HG03439 (cell line): ENCODE results near the gene INHBE.
A peak's percentile ranks its signal among the peaks of the same experiment; 100 is the strongest.

Source experiments
- ATAC-seq: cut with Tn5 transposase; IDR thresholded peaks from one replicate; pipeline ENCODE4 v1.9.1; 2021; ENCODE audit warnings: mild to moderate bottlenecking, moderate library complexity; ENCODE audit not compliant: unreplicated experiment

Gene INHBE

DNA sequence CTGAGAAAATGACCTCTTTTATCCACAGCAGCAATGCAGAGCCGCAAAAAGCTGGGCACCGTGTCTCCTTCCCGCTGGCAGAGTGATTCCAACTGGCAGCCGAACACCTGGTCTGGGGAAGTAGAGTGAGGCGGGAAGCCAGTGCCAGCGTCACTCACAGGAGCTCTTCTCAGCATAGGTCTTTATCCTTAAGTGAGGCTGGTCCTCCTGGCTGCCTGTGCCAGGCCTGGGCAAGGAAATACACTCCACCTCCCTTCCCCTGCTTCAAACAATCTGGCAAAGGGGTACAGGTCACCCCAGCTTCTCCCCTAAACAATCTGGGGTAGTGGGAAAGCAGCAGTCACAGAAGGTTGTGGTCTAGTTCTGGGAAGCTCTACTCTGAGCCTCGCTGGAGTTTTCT, 19.8 kb downstream of the INHBE start:
- no peak for ATAC-seq

DNA sequence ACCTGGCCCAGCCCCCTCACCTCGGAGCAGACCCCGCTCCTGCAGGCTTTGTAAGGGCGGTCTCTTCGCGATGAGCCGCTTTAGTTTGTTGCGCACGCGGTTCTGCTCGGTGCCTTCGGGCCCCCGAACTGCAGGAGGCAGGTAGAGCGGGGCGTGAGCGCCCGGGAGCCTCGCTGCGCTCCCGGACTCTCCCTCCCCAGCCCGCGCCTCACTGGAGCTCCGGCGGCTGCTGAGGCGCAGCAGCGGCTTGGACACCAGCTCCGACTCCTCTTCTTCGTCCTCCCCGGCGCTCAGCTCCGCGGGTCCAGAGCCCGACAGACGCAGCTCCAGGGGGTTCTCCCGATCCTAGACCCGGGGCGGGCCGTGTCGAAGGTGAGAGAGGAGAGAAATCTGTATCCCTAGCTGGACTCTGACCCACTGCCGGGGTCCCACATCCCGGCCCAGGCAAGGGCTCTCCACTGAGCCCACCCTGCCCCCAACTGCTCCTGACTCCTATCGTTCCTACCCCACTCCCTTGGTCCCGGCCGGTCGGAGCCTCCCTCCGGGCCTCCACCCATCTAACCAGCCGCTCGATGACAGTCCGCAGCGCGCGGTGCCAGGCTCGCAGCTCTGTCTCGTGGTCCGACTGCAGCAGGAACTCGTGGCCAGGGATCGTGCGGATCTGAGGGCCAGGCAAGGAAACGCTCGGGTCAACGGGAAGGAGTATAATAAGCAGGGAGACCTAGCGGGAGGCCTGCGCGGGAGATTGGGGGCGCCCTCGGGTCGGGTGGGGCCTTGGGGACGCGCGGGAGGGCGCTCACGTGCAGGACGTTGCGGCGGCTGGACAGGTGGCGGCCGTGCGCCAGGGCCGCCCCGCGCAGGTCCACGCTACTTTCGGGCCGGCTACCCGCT, 20.4 kb downstream of the INHBE start:
- no peak for ATAC-seq

DNA sequence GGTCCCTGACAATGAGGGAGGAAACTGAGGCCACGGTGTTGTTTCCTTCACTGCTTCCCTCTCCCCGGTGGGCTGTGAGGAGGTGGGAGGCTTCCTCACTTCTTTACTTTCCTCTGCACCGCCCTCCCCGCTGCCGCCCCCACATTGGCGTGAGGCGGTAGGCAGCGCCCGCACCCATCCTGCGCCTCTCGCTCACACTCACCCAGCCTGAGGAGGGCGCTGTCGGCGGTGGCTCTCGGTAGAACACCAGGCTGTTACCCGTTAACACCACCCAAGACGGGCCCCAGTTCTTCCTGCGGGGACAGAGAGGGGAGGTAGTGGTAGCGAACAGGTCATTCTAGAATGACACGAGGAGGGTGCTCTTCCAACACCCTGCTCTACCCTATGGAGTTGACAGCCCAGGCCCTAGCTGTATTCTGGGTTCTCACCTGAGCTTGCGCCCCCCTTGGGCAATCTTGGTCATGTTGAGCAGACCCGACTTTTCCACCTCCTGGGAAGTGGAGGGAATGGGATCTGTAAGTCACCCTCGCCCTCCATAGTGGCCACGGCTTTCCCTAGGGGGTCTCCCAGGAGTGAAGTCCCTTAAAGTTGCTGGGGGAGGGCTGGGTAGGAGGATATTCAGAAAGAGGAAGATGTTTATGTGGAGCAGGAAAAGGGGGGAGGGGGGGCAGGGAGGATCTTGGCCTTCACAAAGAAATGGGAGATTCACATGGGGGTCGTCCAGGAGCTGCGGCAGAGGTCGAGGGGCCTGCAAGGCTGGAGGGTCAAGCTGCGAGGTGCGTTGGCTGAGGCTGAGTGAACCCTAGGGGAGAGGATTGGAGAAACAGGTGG, 21.3 kb downstream of the INHBE start:
- ATAC-seq, result peak; percentile 43

DNA sequence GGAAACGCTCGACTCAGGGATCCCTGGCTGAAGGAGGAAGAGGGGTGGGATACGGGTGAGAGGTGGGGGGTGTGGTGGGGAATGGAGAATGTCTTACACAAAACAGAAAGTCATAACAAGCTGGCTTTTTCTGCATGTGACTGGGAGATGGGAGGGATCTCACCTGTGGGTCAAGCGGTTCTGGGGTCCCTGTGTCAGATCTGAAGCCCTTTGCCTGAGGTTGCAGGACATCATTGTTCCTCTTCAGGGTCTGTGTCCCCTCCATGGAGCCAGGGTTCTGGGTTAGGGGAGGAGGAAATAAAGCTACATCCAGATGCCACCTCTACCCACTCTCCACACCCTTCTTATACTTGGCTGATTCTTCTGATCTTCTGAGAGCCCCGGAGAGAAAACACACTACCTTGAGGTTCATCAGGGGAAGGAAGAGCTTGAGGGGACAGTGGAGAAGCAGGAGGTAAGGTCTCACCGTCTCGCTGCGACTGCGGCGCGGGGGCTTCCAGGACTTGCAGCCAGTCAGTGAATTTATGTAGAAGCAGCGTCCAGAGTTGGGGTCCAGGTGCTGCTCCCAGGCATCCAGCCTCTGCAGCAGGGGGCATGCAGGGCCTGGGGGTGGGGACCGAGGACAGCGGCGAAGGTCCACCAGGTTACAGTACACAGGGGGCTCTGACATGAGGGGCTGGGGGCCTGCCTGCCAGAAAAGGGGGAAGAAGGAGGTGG, 22.0 kb downstream of the INHBE start:
- no peak for ATAC-seq

DNA sequence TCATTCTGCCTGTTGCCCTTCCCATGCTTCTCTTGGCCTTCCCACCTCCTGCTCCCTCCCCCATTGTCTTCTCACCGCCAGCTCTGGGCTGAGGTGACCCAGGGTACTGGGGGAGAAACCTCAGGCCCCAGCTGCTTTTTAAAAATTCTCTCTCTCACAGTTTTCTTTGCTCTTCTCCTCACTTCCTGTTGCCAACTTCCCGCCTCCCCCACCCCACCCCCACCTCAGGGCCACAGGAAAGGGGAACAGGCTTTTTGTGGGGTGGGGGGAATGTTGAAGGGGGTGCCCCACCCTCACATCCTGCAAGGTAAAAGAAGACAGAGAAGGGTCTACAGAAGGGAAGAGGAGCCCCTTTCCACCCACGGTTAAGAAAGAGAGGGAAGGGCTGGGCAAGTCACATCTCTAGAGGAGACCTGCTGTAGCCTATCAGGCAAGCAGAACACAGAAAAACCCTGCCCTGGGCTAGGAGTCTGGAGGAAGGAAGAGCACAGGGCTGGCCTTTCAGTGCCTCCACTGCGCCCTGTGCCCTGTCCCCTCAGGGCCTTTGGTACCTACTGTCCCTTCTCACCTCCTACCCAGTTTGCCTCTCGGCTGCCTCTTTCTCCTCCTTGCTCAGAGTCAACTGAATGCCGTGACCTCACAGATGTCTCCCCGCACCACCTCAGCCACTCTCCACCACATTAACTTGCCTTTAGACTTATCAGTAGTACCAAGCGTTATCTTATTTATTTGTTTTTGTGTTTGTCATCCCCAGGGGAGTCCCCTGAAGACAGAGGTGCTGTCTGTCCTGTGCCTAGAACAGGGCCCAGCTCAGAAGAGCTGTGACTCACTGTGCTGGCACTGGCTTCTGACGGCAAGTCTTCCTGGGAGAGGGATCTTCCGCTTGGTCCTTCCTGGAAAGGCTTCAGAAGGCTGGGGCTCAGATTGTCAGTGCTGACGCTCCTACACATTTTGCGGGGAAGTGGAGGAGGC, 22.9 kb downstream of the INHBE start:
- no peak for ATAC-seq

DNA sequence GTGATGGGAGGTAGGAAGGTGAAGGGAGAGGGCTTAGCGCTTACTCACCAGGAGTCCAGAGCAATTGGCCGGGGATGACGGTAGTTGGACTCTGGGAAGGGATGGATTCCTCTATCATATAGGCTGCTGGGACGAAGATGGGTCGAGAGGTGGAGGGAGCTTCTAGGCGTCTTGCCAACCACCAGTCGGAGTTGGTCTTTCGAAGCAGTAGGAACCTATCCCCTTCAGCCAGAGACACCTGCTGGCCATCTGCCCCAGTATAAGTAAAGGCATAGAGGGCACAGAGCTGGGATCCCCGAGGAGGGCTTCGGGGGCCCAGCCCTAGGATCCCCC, 23.9 kb downstream of the INHBE start:
- no peak for ATAC-seq

DNA sequence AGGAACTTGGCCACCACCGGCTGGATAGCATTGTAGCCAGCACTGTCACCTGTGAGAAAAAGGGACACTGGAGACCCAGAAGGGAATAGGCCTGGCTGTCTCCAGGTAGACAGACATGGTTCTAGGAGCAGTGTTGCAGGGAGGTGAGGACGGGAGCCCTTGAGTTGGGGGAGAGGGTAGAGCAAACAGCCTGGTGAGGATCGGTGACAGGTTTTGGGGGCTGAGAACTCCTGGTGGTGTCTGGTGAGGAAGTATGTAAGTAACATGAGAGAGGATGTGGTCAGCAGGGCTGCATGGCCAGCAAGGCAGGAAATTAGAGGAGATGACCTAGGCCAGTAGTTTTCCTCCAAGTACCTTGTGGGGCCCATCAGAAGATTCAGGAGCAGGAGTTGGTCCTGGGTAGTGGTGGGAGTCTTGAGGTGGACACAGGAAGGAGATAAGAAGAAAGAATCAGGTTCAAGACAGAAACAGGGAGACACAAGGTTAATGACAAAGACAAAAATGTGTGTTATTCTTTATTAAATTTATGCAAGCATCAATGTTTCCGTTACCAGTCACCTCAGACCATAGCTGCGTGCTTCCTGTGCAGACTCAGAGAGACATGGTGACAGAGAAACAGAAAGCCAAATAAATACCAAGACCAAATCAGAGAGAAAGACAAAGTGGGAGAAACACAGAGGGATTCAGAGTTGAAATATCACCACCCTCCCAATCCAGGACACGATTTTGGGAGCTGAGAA, 24.4 kb downstream of the INHBE start, which contains the start of gene ARHGAP9:
Gene ARHGAP9, minus strand, starts transcription at position 491 of the 740 bp plus-strand sequence. Its CDS starts 460 bp downstream, at position 31.
- no peak for ATAC-seq

DNA sequence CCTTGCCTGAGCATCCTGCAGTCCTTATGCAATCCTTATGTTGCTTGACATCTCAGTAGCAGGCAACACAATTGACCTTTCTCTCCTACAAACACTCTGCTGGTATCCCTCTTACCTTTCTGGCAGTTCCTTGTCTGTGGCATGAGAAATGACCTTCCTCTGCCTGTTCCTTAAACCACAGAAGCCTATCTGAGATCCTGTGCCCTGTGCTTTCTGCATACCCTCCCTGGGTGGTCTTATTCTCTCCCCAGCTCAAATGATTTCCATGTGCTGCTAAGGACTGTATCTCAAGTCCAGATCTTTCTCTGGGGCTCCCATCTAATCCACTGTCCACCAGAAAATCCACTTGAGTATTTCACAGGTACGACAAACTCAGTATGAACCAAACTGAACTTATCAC, 26.6 kb downstream of the INHBE start:
- no peak for ATAC-seq

DNA sequence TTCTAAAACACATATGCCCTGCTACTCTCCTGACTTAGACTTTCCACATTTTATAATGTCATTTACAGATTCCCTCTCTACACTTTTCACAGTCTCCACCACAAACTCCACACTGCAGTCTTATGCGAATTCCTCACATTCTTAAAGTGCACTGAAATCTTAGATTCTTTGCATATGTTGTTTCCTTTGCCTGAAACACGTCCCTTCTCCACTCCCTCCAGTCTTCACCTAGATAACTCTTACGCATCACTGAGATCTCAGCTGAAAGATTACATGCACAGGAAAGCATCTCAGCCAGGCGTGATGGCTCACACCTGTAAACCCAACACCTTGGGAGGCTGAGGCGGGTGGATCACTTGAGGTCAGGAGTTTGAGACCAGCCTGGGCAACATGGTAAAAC, 28.4 kb downstream of the INHBE start:
- no peak for ATAC-seq

DNA sequence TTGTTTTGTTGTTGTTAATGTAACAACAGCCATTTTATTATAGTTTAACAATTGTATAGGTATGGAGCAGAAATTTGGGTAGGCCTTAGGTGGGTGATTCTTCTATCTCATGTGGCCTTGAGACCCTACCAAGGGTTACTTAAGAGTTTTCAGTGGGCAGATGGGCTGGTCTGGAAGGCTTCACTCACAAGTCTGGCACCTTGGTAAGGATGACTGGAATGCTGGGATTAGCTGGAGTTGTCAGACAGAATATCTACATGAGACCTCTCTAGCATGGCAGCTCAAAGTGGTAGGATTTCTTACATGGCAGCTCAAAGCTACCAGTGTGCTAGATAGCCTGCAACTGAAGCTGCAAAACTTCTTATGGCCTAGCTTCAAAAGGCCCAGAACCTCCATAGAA, 30.6 kb downstream of the INHBE start:
- no peak for ATAC-seq

DNA sequence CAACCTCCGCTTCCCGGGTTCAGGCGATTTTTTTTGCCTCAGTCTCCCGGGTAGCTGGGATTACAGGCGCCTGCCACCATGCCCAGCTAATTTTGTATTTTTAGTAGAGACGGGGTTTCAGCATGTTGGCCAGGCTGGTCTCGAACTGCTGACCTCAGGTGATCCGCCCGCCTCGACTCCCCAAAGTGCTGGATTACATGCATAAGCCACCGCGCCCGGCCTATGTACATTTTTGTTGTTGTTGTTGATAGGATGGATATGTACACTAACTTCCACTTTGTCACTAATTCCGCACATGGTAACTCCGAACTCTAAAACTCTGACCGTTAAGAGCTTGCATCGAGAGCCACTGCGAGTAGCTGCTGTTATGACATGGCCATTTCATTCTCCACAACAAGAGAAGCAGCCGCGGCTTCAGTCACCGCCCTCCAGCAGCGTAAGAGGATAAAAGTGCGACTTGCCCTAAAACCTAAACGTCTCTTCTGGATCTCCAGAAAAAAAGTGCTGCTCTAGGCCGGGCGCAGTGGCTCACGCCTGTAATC, 32.0 kb downstream of the INHBE start:
- no peak for ATAC-seq

DNA sequence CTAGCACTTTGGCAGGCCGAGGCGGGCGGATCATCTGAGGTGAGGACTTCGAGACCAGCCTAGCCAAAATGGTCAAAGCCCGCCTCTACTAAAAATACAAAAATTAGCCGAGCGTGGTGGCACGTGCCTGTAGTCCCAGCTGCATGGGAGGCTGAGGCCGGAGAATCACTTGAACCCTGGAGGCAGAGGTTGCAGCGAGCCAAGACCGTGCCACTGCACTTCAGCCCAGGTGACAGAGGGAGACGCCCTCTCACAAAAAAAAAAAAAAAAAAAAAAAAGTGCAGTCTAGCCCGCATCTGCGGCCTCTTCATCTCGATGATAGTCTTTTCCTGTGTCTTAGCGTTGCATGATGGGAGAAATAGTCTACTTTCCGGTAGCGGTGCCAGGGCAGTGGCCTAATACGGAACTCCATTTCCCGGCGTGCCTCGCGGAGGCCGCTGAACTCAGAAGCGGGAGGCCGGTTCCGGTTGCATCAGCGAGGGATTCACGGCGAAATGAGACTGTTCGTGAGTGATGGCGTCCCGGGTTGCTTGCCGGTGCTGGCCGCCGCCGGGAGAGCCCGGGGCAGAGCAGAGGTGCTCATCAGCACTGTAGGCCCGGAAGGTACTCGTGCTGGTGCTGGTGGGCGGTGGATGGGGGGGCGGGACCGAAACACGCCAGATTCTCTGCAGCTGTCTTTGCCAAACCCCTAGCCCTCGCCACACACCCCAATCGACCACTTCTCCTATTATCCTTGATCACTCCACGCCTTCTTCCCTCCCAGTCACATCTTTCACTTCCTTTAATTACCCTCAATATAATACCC, 32.7 kb downstream of the INHBE start, which contains the start of gene MARS1:
Gene MARS1, plus strand, starts transcription at position 472 of the 805 bp plus-strand sequence. Its CDS starts 23 bp downstream, at position 495.
- ATAC-seq, result peak; percentile 98

DNA sequence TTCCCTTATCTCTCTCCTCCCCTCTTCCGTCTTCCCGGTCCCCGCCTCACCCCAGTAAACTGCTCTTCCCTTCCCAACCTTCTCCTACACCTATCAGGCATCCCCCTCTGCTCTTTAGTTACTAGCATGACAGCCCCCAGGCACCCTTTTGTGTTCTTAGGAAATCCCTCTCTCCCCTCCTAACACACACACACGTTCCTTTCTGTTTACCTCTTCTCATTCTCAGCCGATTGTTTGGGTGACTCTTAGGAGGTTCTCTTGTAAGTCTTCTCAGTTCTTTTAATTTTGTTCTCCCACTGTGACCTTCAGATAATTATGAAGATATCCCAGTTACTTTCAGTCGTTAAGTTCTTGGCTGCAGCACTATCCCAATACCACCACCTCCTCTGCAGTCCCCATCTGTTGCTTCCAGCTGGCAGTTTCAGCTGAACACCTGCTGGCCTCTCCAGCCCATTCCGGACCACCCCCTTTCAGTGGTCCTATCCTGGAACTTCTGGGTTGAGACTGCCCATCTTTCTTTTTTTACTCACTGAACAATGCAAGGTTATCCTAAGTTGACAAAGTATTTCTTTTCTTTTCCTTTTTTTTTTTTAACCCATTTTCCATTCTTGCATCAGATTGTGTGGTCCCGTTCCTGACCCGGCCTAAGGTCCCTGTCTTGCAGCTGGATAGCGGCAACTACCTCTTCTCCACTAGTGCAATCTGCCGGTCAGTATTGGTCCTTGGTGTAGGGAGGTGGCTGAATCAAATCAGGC, 33.5 kb downstream of the INHBE start:
- no peak for ATAC-seq

DNA sequence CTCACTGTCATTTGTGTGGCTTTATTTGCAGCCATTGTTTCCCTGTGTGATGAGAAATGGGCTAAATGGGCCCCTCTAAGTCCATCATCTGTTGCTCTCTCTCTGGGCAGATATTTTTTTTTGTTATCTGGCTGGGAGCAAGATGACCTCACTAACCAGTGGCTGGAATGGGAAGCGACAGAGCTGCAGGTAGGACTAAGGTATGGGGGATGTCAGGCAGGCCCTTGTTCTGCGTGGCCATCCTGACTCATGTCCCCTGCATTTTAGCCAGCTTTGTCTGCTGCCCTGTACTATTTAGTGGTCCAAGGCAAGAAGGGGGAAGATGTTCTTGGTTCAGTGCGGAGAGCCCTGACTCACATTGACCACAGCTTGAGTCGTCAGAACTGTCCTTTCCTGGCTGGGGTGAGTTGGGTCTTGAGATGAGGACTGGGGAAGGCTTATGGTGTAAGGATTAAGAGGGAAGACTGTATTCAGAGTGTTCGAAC, 34.1 kb downstream of the INHBE start:
- ATAC-seq, result no peak

DNA sequence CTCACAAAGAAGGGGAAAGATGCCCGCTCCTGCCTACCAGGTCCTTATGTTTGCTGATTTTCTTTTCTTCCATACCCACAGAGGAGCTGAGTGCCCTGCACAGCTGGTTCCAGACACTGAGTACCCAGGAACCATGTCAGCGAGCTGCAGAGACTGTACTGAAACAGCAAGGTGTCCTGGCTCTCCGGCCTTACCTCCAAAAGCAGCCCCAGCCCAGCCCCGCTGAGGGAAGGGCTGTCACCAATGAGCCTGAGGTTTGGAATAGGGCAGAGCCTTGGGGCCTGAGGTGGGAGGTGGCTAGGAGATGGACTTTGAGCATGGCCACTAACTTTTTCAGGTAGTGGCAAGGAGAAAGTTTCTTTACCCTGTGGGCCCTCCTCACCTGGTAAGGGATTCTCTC, 35.0 kb downstream of the INHBE start:
- ATAC-seq, result no peak

DNA sequence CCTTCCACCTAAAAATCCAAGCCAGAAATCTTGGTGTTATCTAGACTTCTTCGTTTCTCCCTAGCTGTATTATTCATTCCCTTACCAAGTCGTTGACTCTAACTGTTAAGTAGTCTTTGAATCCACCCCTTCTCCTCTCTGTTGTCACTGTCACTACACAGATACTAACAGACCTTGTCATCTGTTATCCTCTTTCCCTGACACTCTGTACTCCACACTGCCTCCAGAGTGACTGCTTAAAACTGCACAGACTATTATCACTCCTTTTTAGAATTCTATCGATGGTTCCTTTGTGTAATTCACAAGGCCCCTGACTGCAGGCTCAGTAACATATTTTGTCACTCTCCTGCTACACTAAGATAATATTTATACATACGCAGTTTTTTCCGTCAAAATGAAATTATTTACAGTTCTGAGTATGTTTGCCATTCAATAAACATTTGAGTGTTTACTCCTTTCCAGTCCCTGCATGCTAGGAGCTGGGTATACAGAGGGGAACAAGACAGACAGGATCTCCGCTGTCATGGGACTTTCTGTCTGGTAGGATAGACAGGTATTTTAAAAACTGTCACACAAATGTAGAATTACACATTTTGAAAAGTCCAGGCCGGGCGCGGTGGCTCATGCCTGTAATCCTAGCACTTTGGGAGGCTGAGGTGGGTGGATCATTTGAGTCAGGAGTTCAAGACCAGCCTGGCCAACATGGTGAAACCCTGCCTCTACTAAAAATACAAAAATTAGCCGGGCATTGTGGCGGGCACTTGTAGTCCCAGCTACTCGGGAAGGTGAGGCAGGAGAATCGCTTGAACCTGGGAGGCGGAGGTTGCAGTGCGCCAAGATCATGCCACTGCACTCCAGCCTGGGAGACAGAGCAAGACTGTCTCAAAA, 36.5 kb downstream of the INHBE start:
- ATAC-seq, result no peak
